Ishikawa (cell line): Measurements from ENCODE around the gene DIAPH2.

Source experiments
- CEBPB ChIP-seq: IDR thresholded peaks from 2 replicates; pipeline ENCODE4 v1.6.1; 2012
- CREB1 ChIP-seq: IDR thresholded peaks from 2 replicates; pipeline ENCODE4 v1.6.1; 2012; ENCODE audit warnings: low read depth
- EGR1 ChIP-seq: IDR thresholded peaks from 2 replicates; pipeline ENCODE4 v1.6.1; 2012
- EP300 ChIP-seq: IDR thresholded peaks from 2 replicates; pipeline ENCODE4 v1.6.1; 2012; ENCODE audit warnings: borderline replicate concordance
- FOXM1 ChIP-seq: IDR thresholded peaks from 2 replicates; pipeline ENCODE4 v1.6.1; 2012; ENCODE audit warnings: low read depth, borderline replicate concordance
- MAX ChIP-seq: IDR thresholded peaks from 2 replicates; pipeline ENCODE4 v1.6.1; 2012
- NFIC ChIP-seq: IDR thresholded peaks from 2 replicates; pipeline ENCODE4 v1.6.1; 2012
- RAD21 ChIP-seq: IDR thresholded peaks from 2 replicates; pipeline ENCODE4 v1.6.1; 2012; ENCODE audit warnings: low read depth
- REST ChIP-seq: IDR thresholded peaks from 2 replicates; pipeline ENCODE4 v1.6.1; 2012; ENCODE audit warnings: low read depth, mild to moderate bottlenecking
- TAF1 ChIP-seq: IDR thresholded peaks from 2 replicates; pipeline ENCODE4 v1.6.1; 2012; ENCODE audit warnings: low read depth, mild to moderate bottlenecking
- TCF12 ChIP-seq: IDR thresholded peaks from 2 replicates; pipeline ENCODE4 v1.6.1; 2012; ENCODE audit warnings: low read depth
- TEAD4 ChIP-seq: IDR thresholded peaks from 2 replicates; pipeline ENCODE4 v1.6.1; 2012
- USF1 ChIP-seq: IDR thresholded peaks from 2 replicates; pipeline ENCODE4 v1.6.1; 2012
- YY1 ChIP-seq: IDR thresholded peaks from 2 replicates; pipeline ENCODE4 v1.6.1; 2012; ENCODE audit warnings: low read depth
- ZBTB7A ChIP-seq: IDR thresholded peaks from 2 replicates; pipeline ENCODE4 v1.6.1; 2012; ENCODE audit warnings: low read depth

Gene DIAPH2

GRCh38 chrX:97096385-97096784 is 411.7 kb downstream of the DIAPH2 start:
- TF ChIP-seq REST (no peak), RAD21 (no peak), TEAD4 (no peak), CEBPB (no peak), TAF1 (no peak), TCF12 (no peak), USF1 (no peak), ZBTB7A (no peak), NFIC (no peak), FOXM1 (no peak)

GRCh38 chrX:97102938-97103337 is 418.3 kb downstream of the DIAPH2 start:
- TF ChIP-seq REST = no peak
- TF ChIP-seq MAX = no peak
- no peak for TF ChIP-seq YY1
- TF ChIP-seq USF1 = no peak
- TF ChIP-seq CREB1 = no peak

- TF ChIP-seq USF1 (no peak), REST (no peak), YY1 (no peak), EGR1 (no peak)
Observed at GRCh38 chrX:97109730-97110129, 425.1 kb downstream of the DIAPH2 start.

GRCh38 chrX:97117572-97117971 is 432.9 kb downstream of the DIAPH2 start:
- no peak for TF ChIP-seq TEAD4
- TF ChIP-seq FOXM1 = no peak
- TF ChIP-seq EGR1 = no peak
- TF ChIP-seq RAD21 = no peak
- no peak for TF ChIP-seq REST
- TF ChIP-seq EP300 = no peak
- no peak for TF ChIP-seq USF1
- no peak for TF ChIP-seq ZBTB7A
- TF ChIP-seq MAX = no peak
- no peak for TF ChIP-seq NFIC
- no peak for TF ChIP-seq TAF1
- TF ChIP-seq YY1 = no peak
- no peak for TF ChIP-seq CEBPB
- no peak for TF ChIP-seq CREB1
- TF ChIP-seq TCF12 = no peak
